ENCODE results near the gene TRAK1. TPM values are rescaled to one million over a fixed set of nuclear protein-coding genes. Genes with fewer than 3 reads are reported as not detected.

Gene TRAK1
- total and polyA plus RNA-seq, 2 experiments from 2014 or later, result 28.6 to 74.5 TPM

DNA sequence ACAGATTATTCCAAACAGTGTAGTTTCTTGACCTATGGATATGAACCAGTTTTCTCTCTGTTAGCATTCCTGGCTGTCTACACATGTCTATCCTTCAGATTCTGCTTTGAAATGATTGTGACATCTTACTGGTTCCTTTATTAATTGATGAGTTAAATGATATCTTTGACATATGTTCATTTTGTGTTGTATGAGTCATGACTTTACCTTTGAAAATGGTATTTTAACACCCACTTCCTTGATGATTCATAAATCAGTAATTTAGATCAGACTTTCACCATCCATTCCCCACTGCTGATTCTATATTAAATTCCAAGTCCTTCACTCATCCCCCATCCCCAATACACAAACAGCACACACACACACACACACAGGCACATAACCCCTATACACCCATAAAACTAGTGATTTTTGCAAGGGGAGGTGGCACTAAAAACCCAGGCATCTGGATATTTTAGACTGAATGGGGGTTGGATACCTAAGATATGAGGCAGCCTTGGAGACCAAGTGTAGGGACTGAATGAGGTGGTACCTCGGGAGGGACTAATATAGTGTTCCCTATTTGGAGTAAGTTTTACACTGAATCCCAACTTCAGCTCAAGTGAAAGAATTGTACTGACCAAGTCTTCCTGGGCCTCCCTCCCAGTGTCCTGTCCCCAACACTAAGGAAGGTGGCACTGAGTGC is 165.1 kb downstream of the TRAK1 start:
- Histone ChIP-seq H3K27ac (no peak overlapping the region), H3K4me1 (ENCODE audit: low read depth) (no peaks in the 10 kb centered on the region), H3K9me3 (ENCODE audit: low read depth) (no peaks in the 10 kb centered on the region), H3K36me3 (no peaks in the 10 kb centered on the region), H3K4me3 (no peak overlapping the region), H3K27me3 (peaks cover 17% of the 10 kb centered on the region)
- TF ChIP-seq, protein P1, sequence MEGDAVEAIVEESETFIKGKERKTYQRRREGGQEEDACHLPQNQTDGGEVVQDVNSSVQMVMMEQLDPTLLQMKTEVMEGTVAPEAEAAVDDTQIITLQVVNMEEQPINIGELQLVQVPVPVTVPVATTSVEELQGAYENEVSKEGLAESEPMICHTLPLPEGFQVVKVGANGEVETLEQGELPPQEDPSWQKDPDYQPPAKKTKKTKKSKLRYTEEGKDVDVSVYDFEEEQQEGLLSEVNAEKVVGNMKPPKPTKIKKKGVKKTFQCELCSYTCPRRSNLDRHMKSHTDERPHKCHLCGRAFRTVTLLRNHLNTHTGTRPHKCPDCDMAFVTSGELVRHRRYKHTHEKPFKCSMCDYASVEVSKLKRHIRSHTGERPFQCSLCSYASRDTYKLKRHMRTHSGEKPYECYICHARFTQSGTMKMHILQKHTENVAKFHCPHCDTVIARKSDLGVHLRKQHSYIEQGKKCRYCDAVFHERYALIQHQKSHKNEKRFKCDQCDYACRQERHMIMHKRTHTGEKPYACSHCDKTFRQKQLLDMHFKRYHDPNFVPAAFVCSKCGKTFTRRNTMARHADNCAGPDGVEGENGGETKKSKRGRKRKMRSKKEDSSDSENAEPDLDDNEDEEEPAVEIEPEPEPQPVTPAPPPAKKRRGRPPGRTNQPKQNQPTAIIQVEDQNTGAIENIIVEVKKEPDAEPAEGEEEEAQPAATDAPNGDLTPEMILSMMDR (IDR thresholded peaks at IDR 0.05; ENCODE audit: low read depth, low read length), result no peak
- DNase-seq (ENCODE audit: low read depth in 1 of 2, low spot score in 1 of 2), result peak in 1 of 2 donors; percentile 8

DNA sequence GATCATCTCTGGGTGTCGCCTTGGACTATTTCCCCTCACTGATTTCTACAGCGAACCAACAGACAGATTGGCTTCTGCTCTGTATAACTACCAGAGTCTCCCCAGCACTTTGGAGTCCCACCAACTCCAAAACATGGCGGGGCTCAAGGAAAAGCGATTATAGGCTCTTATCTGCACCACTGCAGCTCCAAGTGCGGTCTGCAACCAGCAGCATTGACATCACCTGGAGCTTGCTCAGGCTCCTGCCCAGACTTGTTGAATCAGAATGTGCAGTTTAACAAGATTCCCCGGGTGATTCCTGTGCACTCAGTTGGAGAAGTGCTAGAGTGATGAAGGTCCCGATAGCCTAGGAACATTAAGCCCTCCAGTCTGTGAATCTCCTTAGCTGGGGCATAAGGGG is 165.8 kb downstream of the TRAK1 start:
- H3K9me3 ChIP-seq (ENCODE audit: low read depth), result no peaks in the 10 kb centered on the region
- no peak overlapping the region for H3K27ac ChIP-seq
- DNase-seq (ENCODE audit: low read depth in 1 of 2, low spot score in 1 of 2), result no peak
- H3K27me3 ChIP-seq, result peaks cover 24% of the 10 kb centered on the region
- no peaks in the 10 kb centered on the region for H3K36me3 ChIP-seq
- no peak overlapping the region for H3K4me3 ChIP-seq
- TF ChIP-seq, protein P1 (IDR thresholded peaks at IDR 0.05; ENCODE audit: low read depth, low read length), result no peak
- no peaks in the 10 kb centered on the region for H3K4me1 ChIP-seq (ENCODE audit: low read depth)

DNA sequence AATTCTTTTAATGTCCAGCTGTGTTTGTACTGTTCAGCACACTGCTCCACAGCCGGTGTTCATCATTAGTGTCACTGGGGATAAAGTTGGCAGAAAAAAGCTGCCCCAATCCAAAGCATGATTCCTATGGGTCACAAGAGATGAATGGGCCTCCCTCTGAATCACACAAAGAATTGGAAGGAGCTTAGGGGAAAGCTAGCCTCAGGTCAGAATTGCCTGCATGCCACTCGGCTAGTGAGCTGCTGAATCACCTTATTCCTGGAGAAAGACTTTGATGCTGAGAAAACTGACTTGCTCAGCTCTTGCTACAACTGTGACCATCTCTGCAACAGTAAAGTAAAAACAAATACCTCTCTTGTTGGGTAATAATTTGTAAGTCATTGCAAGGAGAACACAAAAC is 171.4 kb downstream of the TRAK1 start:
- H3K9me3 ChIP-seq (ENCODE audit: low read depth), result no peaks in the 10 kb centered on the region
- TF ChIP-seq, protein P1 (IDR thresholded peaks at IDR 0.05; ENCODE audit: low read depth, low read length), result no peak
- H3K27ac ChIP-seq, result no peak overlapping the region
- no peak for DNase-seq (ENCODE audit: low read depth in 1 of 2, low spot score in 1 of 2)
- H3K36me3 ChIP-seq, result no peaks in the 10 kb centered on the region
- H3K4me3 ChIP-seq, result no peak overlapping the region
- H3K4me1 ChIP-seq (ENCODE audit: low read depth), result no peaks in the 10 kb centered on the region
- H3K27me3 ChIP-seq, result peaks cover 67% of the 10 kb centered on the region

DNA sequence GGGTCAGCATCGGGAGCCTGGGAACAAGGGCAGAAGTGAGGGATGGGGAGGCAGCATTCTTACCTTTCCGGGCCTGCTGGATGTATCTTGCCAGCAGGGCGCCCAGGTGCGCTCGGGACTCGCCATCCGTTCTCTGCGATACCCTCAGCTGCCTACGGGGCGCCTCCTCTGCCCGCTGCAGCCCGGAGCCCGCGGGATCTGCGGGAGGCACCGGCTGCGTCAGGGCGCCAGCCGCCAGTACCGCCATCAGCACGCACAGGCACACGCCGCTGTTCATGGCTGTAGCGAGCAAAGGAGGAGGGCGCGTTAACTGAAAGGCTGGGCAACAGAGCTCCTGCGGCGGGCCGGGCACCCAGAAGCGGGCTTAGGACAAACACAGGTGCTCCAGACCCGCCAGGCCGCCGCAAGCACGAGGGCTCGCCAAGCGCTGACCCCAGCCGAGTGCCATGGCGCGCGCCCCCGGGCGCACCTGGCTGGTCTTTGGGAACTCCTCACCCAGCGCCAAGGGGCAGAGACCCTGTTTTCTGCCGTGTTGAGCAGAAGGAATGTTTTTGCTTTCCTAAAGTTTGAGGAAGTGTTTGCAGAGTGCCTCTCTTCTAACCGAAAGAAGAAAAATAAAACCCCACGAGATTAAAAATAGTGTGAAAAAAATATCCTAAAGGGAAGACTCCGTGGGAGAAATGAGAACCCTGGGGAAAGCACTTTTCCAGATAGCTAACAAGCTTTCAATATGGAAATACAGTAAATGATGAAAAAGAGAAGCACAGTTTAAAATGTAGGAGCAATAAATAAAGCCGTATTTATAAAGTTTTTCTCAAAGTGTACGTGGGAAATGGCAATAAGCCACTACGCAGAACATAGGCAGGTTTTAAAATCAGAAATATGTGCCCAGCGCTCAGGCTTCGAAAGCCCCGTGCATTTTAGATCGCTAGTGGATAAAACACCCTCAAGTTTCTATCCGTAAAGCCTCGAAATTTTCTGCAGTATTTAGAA is 172.5 kb downstream of the TRAK1 start:
- Histone ChIP-seq H3K4me3 (peak overlapping the region; percentile 9), H3K36me3 (no peaks in the 10 kb centered on the region), H3K27ac (no peak overlapping the region), H3K27me3 (peaks cover 67% of the 10 kb centered on the region), H3K9me3 (ENCODE audit: low read depth) (no peaks in the 10 kb centered on the region), H3K4me1 (ENCODE audit: low read depth) (no peaks in the 10 kb centered on the region)
- DNase-seq (ENCODE audit: low read depth in 1 of 2, low spot score in 1 of 2), result peak in 1 of 2 donors; percentile 28
- TF ChIP-seq, protein P1 (IDR thresholded peaks at IDR 0.05; ENCODE audit: low read depth, low read length), result no peak

DNA sequence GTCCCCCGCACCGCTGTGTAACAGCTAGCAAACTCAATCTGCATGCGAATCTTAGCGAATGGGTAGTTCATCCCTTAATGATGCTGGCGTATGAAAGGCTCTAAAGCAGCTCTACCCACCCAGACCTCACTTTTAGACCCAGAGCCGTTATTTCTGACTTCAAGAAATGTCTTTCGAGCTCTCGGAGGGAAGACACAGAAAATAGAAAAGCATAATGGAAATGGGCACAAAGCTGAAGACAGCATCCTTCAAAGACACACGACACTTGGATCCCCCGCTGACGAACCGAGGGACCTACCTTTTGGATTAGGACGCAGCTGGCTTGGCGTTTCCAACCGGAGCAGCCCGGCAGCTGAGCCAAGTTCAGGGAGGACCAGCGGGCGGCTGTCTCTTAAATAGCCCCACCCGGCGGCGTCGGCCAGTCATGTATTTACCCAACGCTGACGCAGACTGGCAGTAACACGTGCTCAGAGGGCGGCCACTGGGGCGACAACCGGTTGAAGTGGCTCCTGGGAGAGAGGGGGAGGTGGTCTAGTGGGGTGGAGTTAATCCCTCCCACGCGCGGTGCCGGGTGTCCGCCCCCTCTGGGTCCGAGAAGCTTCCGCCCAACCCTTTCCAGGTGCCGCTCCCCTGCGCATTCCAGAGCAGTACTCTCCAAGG is 173.4 kb downstream of the TRAK1 start:
- no peak overlapping the region for H3K27ac ChIP-seq
- no peaks in the 10 kb centered on the region for H3K4me1 ChIP-seq (ENCODE audit: low read depth)
- H3K36me3 ChIP-seq, result no peaks in the 10 kb centered on the region
- H3K4me3 ChIP-seq, result no peak overlapping the region
- H3K9me3 ChIP-seq (ENCODE audit: low read depth), result no peaks in the 10 kb centered on the region
- TF ChIP-seq, protein P1 (IDR thresholded peaks at IDR 0.05; ENCODE audit: low read depth, low read length), result no peak
- peak in 1 of 2 donors; percentile 19 for DNase-seq (ENCODE audit: low read depth in 1 of 2, low spot score in 1 of 2)
- H3K27me3 ChIP-seq, result peaks cover 65% of the 10 kb centered on the region
